Stimulated activated CD4-positive, alpha-beta T cell treated with anti-CD3 and anti-CD28 coated beads, Interleukin-2, amount 100 ng/mL, for 48 hours (primary cell): ENCODE results near the gene HELQ.
"Not testable (repeated sequence)": the region's sequence is repeated elsewhere in the genome, so short reads cannot be mapped to it uniquely, and the experiment has no call there.

Experiments
- DNase-seq, 2 donors: peaks; one replicate each; pipeline ENCODE4 v3.0.0-alpha.2; 2020

The HELQ gene

GRCh38 chr4:83455281-83456183, at the start of gene HELQ, which contains the start of gene MRPS18C:
Gene HELQ (minus strand): TSS chr4:83455823. CDS start chr4:83455693, 130 bp downstream.
Gene MRPS18C (plus strand): TSS chr4:83456058. CDS start chr4:83456078, 20 bp downstream.
- DNase-seq: peak; percentile 86 to 91

- no peak for DNase-seq
Observed at GRCh38 chr4:83504996-83505395, 49.4 kb upstream of the HELQ start.

- no peak for DNase-seq
Observed at GRCh38 chr4:83504503-83504902, 48.9 kb upstream of the HELQ start.

GRCh38 chr4:83503974-83504373, 48.4 kb upstream of the HELQ start:
- no peak for DNase-seq

- not testable (repeated sequence) for DNase-seq
Observed at GRCh38 chr4:83501671-83502070, 46.0 kb upstream of the HELQ start.

GRCh38 chr4:83498187-83498586, 42.6 kb upstream of the HELQ start:
- DNase-seq: no peak

GRCh38 chr4:83496085-83496917, 40.7 kb upstream of the HELQ start:
- not testable (repeated sequence) for DNase-seq

- no peak for DNase-seq
Observed at GRCh38 chr4:83490876-83491450, 35.3 kb upstream of the HELQ start.

GRCh38 chr4:83489711-83490326, 34.2 kb upstream of the HELQ start:
- DNase-seq: no peak

GRCh38 chr4:83486457-83487129, 31.0 kb upstream of the HELQ start:
- DNase-seq: no peak

- peak; percentile 90 to 95 for DNase-seq
Observed at GRCh38 chr4:83484500-83485461, 29.2 kb upstream of the HELQ start, which contains the start of gene ABRAXAS1. Gene ABRAXAS1 (minus strand): TSS chr4:83485100. CDS start chr4:83485072, 28 bp downstream.

- no peak for DNase-seq
Observed at GRCh38 chr4:83473966-83474365, 18.3 kb upstream of the HELQ start.

- no peak for DNase-seq
Observed at GRCh38 chr4:83473423-83473822, 17.8 kb upstream of the HELQ start.

- DNase-seq: no peak
Observed at GRCh38 chr4:83456184-83456501, 520 bp upstream of the HELQ start.

- DNase-seq: no peak
Observed at GRCh38 chr4:83454686-83455085, 937 bp downstream of the HELQ start.

GRCh38 chr4:83449009-83449408, 6.6 kb downstream of the HELQ start:
- DNase-seq: no peak

GRCh38 chr4:83440899-83441298, 14.7 kb downstream of the HELQ start:
- no peak for DNase-seq

- no peak for DNase-seq
Observed at GRCh38 chr4:83440148-83440814, 15.3 kb downstream of the HELQ start.

- no peak for DNase-seq
Observed at GRCh38 chr4:83438719-83439118, 16.9 kb downstream of the HELQ start.

GRCh38 chr4:83436680-83437079, 18.9 kb downstream of the HELQ start:
- DNase-seq: no peak
